Mammary epithelial cell (primary cell): ENCODE data around the gene SLC5A6.

ENCODE experiments used
- EZH2 ChIP-seq: IDR thresholded peaks from 2 replicates; pipeline ENCODE4 v1.6.1; 2012; ENCODE audit warnings: low read length, inconsistent platforms, borderline replicate concordance
- TF ChIP-seq, protein P1 (sequence below), 2 donors: IDR thresholded peaks in 1 of 2; conservative IDR thresholded peaks in 1 of 2; 2 replicates each; pipeline ENCODE4 v1.5.1; 2011 to 2012; ENCODE audit warnings: inconsistent platforms in 2 of 2, low read length in 2 of 2, mild to moderate bottlenecking in 2 of 2, control low read depth in 1 of 2, low read depth in 1 of 2; ENCODE audit not compliant: insufficient read depth in 1 of 2; ENCODE audit errors: extremely low read depth in 1 of 2

DNA sequence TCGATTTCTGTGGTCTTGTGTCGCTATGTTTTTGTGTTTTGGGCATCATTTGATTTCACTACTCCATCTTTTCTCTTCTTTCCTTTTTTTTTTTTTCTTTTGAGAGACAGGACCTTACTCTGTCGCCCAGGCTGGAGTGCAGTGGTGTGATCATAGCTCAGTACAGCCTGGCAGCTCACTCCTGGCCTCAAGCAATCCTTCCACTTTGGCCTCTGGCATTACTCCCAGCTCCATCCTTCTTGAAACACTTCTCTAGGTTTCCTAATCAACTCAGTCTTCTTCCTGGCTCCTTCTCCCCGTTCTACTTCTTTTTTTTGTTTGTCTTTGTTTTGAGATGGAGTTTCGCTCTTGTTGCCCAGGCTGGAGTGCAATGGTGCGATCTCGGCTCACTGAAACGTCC is 36.7 kb downstream of the SLC5A6 start:
- TF ChIP-seq, protein P1, sequence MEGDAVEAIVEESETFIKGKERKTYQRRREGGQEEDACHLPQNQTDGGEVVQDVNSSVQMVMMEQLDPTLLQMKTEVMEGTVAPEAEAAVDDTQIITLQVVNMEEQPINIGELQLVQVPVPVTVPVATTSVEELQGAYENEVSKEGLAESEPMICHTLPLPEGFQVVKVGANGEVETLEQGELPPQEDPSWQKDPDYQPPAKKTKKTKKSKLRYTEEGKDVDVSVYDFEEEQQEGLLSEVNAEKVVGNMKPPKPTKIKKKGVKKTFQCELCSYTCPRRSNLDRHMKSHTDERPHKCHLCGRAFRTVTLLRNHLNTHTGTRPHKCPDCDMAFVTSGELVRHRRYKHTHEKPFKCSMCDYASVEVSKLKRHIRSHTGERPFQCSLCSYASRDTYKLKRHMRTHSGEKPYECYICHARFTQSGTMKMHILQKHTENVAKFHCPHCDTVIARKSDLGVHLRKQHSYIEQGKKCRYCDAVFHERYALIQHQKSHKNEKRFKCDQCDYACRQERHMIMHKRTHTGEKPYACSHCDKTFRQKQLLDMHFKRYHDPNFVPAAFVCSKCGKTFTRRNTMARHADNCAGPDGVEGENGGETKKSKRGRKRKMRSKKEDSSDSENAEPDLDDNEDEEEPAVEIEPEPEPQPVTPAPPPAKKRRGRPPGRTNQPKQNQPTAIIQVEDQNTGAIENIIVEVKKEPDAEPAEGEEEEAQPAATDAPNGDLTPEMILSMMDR (conservative IDR thresholded peaks at IDR 0.05 in 1 of 2, IDR thresholded peaks at IDR 0.05 in 1 of 2; ENCODE audit: extremely low read depth in 1 of 2, insufficient read depth in 1 of 2, low read depth in 1 of 2, low read length in 2 of 2) = no peak
- no peak for TF ChIP-seq EZH2
